ENCODE results near the gene TLE5.

Gene TLE5

GRCh38 chr19:3007975-3008374, 54.3 kb downstream of the TLE5 start:
- no peak for TF ChIP-seq CTCF (conservative IDR thresholded peaks at IDR 0.05; ENCODE audit: low read depth)
- no peak for DNase-seq (ENCODE audit: low spot score)
- CTCF ChIA-PET: interaction anchor here (0.7 kb wide), 1 partner anchor 358 kb away, joined by 3 read pairs; no protein-coding TSS in a partner anchor
- H3K27ac ChIP-seq: peak overlapping the region; percentile 13
- POLR2A ChIA-PET (ENCODE audit: low non-redundant PET): no interaction called here

- DNase-seq (ENCODE audit: low spot score): peak; percentile 54
- H3K27ac ChIP-seq: peak overlapping the region; percentile 13
- POLR2A ChIA-PET (ENCODE audit: low non-redundant PET): no interaction called here
- CTCF ChIA-PET: no interaction called here
- TF ChIP-seq CTCF (conservative IDR thresholded peaks at IDR 0.05; ENCODE audit: low read depth): no peak
Observed at GRCh38 chr19:3006075-3006767, 56.1 kb downstream of the TLE5 start.

- CTCF ChIA-PET: interaction anchor here (0.5 to 0.6 kb wide), 2 partner anchors 340 to 936 kb away, joined by 3 read pairs; no protein-coding TSS in a partner anchor
- no peak overlapping the region for H3K27ac ChIP-seq
- no peak for DNase-seq (ENCODE audit: low spot score)
- POLR2A ChIA-PET (ENCODE audit: low non-redundant PET): interaction anchor here (0.6 kb wide), 1 partner anchor 39 kb away, joined by 5 read pairs; no protein-coding TSS in a partner anchor
- no peak for TF ChIP-seq CTCF (conservative IDR thresholded peaks at IDR 0.05; ENCODE audit: low read depth)
Observed at GRCh38 chr19:3005345-3005744, 57.0 kb downstream of the TLE5 start.

GRCh38 chr19:3004522-3004921, 57.8 kb downstream of the TLE5 start:
- no peak for TF ChIP-seq CTCF (conservative IDR thresholded peaks at IDR 0.05; ENCODE audit: low read depth)
- ChIA-PET CTCF (interaction anchor here (0.6 kb wide), 1 partner anchor 937 kb away, joined by 3 read pairs; no protein-coding TSS in a partner anchor), POLR2A (ENCODE audit: low non-redundant PET) (interaction anchor here (0.6 kb wide), 1 partner anchor 41 kb away, joined by 4 read pairs; no protein-coding TSS in a partner anchor)
- H3K27ac ChIP-seq: no peak overlapping the region
- no peak for DNase-seq (ENCODE audit: low spot score)

GRCh38 chr19:3003046-3003445, 59.2 kb downstream of the TLE5 start:
- no peak for DNase-seq (ENCODE audit: low spot score)
- H3K27ac ChIP-seq: no peak overlapping the region
- POLR2A ChIA-PET (ENCODE audit: low non-redundant PET): no interaction called here
- TF ChIP-seq CTCF (conservative IDR thresholded peaks at IDR 0.05; ENCODE audit: low read depth): no peak
- CTCF ChIA-PET: no interaction called here
